Astrocyte (in vitro differentiated cells and primary cell): ENCODE results near the gene ARID4A. TPM values are rescaled to one million over a fixed set of nuclear protein-coding genes. Genes with fewer than 3 reads are reported as not detected.

Source experiments
- DNase-seq: peaks from one replicate; pipeline ENCODE4 v3.0.0-alpha.2; 2010; ENCODE audit warnings: low read depth
- FAIRE-seq: peaks from 2 replicates; lab custom pipeline; 2011; peaks lifted over from hg19 to GRCh38; lab: Jason Lieb, UNC
- H2AFZ ChIP-seq: 2 replicates; pipeline ENCODE4 v1.6.0; 2012; ENCODE audit warnings: low read depth, low read length, inconsistent platforms
- H3K27ac ChIP-seq: 2 replicates; pipeline ENCODE4 v1.5.1; 2011; ENCODE audit warnings: low read depth, low read length, inconsistent platforms
- H3K27me3 ChIP-seq: 2 replicates; pipeline ENCODE4 v1.6.0; 2011; ENCODE audit warnings: low read length, inconsistent platforms; ENCODE audit not compliant: insufficient read depth
- H3K36me3 ChIP-seq: 2 replicates; pipeline ENCODE4 v1.5.1; 2011; ENCODE audit warnings: low read length, inconsistent platforms; ENCODE audit not compliant: insufficient read depth
- H3K4me1 ChIP-seq: 2 replicates; pipeline ENCODE4 v1.5.1; 2011; ENCODE audit warnings: low read length, inconsistent platforms; ENCODE audit not compliant: insufficient read depth
- H3K4me2 ChIP-seq: 2 replicates; pipeline ENCODE4 v1.6.0; 2012; ENCODE audit warnings: low read length, inconsistent platforms
- H3K4me3 ChIP-seq: 2 replicates; pipeline ENCODE4 v1.5.1; 2011; ENCODE audit warnings: low read depth, mild to moderate bottlenecking, low read length, inconsistent platforms; ENCODE audit not compliant: insufficient read depth
- H3K79me2 ChIP-seq: 2 replicates; pipeline ENCODE4 v1.6.0; 2012; ENCODE audit warnings: mild to moderate bottlenecking, low read length, inconsistent platforms; ENCODE audit not compliant: insufficient read depth
- H3K9ac ChIP-seq: 2 replicates; pipeline ENCODE4 v1.6.0; 2012; ENCODE audit warnings: mild to moderate bottlenecking, low read length, inconsistent platforms
- H3K9me3 ChIP-seq: 2 replicates; pipeline ENCODE4 v1.5.1; 2012; ENCODE audit warnings: low read depth, mild to moderate bottlenecking, low read length, inconsistent platforms; ENCODE audit not compliant: insufficient read depth
- H4K20me1 ChIP-seq: 2 replicates; pipeline ENCODE4 v1.6.0; 2012; ENCODE audit warnings: low read length, inconsistent platforms; ENCODE audit not compliant: insufficient read depth
- H3K27ac Mint-ChIP-seq: one replicate; pipeline ENCODE4 v1.8.0; 2021; ENCODE audit warnings: mild to moderate bottlenecking, mixed read lengths; ENCODE audit not compliant: unreplicated experiment
- H3K27me3 Mint-ChIP-seq: one replicate; pipeline ENCODE4 v1.8.0; 2021; ENCODE audit warnings: low read depth, mixed read lengths; ENCODE audit not compliant: unreplicated experiment
- H3K36me3 Mint-ChIP-seq: one replicate; pipeline ENCODE4 v1.8.0; 2021; ENCODE audit warnings: low read depth, mixed read lengths; ENCODE audit not compliant: unreplicated experiment
- H3K4me1 Mint-ChIP-seq: one replicate; pipeline ENCODE4 v1.8.0; 2021; ENCODE audit warnings: low read depth, mixed read lengths; ENCODE audit not compliant: unreplicated experiment
- H3K4me3 Mint-ChIP-seq: one replicate; pipeline ENCODE4 v1.8.0; 2021; ENCODE audit warnings: mild to moderate bottlenecking, moderate library complexity, mixed read lengths; ENCODE audit not compliant: unreplicated experiment
- H3K9me3 Mint-ChIP-seq: one replicate; pipeline ENCODE4 v1.8.0; 2021; ENCODE audit warnings: mild to moderate bottlenecking, mixed read lengths; ENCODE audit not compliant: unreplicated experiment
- EZH2 ChIP-seq: IDR thresholded peaks from 2 replicates; pipeline ENCODE4 v1.6.1; 2012; ENCODE audit warnings: mild to moderate bottlenecking, low read length, inconsistent platforms; ENCODE audit not compliant: insufficient read depth
- total RNA-seq: library from RNA; stranded (reverse); gene quantifications from 2 replicates; pipeline ENCODE4 v1.2.1, GENCODE V29; 2021
- TF ChIP-seq, protein P1 (sequence below): IDR thresholded peaks from 2 replicates; pipeline ENCODE4 v1.5.1; 2011; ENCODE audit warnings: low read depth, mild to moderate bottlenecking, inconsistent platforms, low read length, moderate library complexity; ENCODE audit not compliant: insufficient read depth

ARID4A gene
- total RNA-seq, 1 donor from 2014 or later, result 26.6 TPM

GRCh38 chr14:58408681-58409215, 110.4 kb downstream of the ARID4A start:
- no peaks in the 10 kb centered on the region for H4K20me1 ChIP-seq
- peaks cover 3% of the 10 kb centered on the region for H3K36me3 Mint-ChIP-seq
- FAIRE-seq, result no peak
- no peak overlapping the region for H3K4me3 ChIP-seq
- H3K27me3 ChIP-seq, result no peaks in the 10 kb centered on the region
- no peak overlapping the region for H3K4me3 Mint-ChIP-seq
- no peaks in the 10 kb centered on the region for H3K9me3 Mint-ChIP-seq
- H2AFZ ChIP-seq, result no peak overlapping the region
- no peaks in the 10 kb centered on the region for H3K9me3 ChIP-seq
- TF ChIP-seq, protein P1, sequence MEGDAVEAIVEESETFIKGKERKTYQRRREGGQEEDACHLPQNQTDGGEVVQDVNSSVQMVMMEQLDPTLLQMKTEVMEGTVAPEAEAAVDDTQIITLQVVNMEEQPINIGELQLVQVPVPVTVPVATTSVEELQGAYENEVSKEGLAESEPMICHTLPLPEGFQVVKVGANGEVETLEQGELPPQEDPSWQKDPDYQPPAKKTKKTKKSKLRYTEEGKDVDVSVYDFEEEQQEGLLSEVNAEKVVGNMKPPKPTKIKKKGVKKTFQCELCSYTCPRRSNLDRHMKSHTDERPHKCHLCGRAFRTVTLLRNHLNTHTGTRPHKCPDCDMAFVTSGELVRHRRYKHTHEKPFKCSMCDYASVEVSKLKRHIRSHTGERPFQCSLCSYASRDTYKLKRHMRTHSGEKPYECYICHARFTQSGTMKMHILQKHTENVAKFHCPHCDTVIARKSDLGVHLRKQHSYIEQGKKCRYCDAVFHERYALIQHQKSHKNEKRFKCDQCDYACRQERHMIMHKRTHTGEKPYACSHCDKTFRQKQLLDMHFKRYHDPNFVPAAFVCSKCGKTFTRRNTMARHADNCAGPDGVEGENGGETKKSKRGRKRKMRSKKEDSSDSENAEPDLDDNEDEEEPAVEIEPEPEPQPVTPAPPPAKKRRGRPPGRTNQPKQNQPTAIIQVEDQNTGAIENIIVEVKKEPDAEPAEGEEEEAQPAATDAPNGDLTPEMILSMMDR, result no peak
- no peak for TF ChIP-seq EZH2
- H3K4me1 ChIP-seq, result no peaks in the 10 kb centered on the region
- no peak overlapping the region for H3K27ac Mint-ChIP-seq
- no peak overlapping the region for H3K9ac ChIP-seq
- H3K27ac ChIP-seq, result no peak overlapping the region
- H3K4me1 Mint-ChIP-seq, result no peaks in the 10 kb centered on the region
- peaks cover 34% of the 10 kb centered on the region for H3K36me3 ChIP-seq
- H3K4me2 ChIP-seq, result no peak overlapping the region
- H3K79me2 ChIP-seq, result peaks cover 4% of the 10 kb centered on the region
- no peak for DNase-seq
- no peaks in the 10 kb centered on the region for H3K27me3 Mint-ChIP-seq

- no peak overlapping the region for H3K27ac ChIP-seq
- H4K20me1 ChIP-seq, result no peaks in the 10 kb centered on the region
- Mint-ChIP-seq H3K4me1 (no peaks in the 10 kb centered on the region), H3K36me3 (peaks cover 13% of the 10 kb centered on the region), H3K9me3 (no peaks in the 10 kb centered on the region), H3K27ac (no peak overlapping the region), H3K4me3 (no peak overlapping the region), H3K27me3 (no peaks in the 10 kb centered on the region)
- H3K9me3 ChIP-seq, result no peaks in the 10 kb centered on the region
- H3K4me3 ChIP-seq, result no peak overlapping the region
- H3K27me3 ChIP-seq, result no peaks in the 10 kb centered on the region
- H3K9ac ChIP-seq, result no peak overlapping the region
- H3K4me2 ChIP-seq, result no peak overlapping the region
- no peak for TF ChIP-seq EZH2
- TF ChIP-seq, protein P1, result no peak
- peak; percentile 20 for FAIRE-seq
- H2AFZ ChIP-seq, result no peak overlapping the region
- H3K36me3 ChIP-seq, result peaks cover 26% of the 10 kb centered on the region
- no peaks in the 10 kb centered on the region for H3K4me1 ChIP-seq
- no peak for DNase-seq
- H3K79me2 ChIP-seq, result peaks cover 36% of the 10 kb centered on the region
These were observed 116.5 kb downstream of the ARID4A start for GRCh38 chr14:58414845-58415244.
